ENCODE measurements around the gene SDF2. TPM values are rescaled to one million over a fixed set of nuclear protein-coding genes. Genes with fewer than 3 reads are reported as not detected.

Gene SDF2
- total and polyA plus RNA-seq, 2 of the 4 experiments (the other 2 are of a cell fraction): 76.0 to 81.7 TPM

GRCh38 chr17:28710861-28711722 is 49.4 kb upstream of the SDF2 start (continued):
- no peak for TF ChIP-seq RCOR1 (IDR thresholded peaks at IDR 0.05; ENCODE audit: insufficient replicate concordance, low read length)

- Histone ChIP-seq H3K56ac (ENCODE audit: extremely low read depth, insufficient read depth, low read length) (no peak overlapping the region), H2AK9ac (replicated peaks; ENCODE audit: low read depth, low read length, poor library complexity) (no peak overlapping the region), H3K4me3 (ENCODE audit: insufficient read depth, low read depth, low read length) (no peak overlapping the region), H3K4me1 (ENCODE audit: control insufficient read depth, insufficient read depth, low read length) (peaks cover 6% of the 10 kb centered on the region), H2BK20ac (ENCODE audit: low read depth, low read length) (no peak overlapping the region), H4K5ac (ENCODE audit: low read depth, low read length) (no peak overlapping the region), H3K9ac (ENCODE audit: low read depth, low read length) (no peak overlapping the region), H4K8ac (ENCODE audit: low read depth in 2 of 2, low read length in 2 of 2) (no peak overlapping the region), H2BK15ac (ENCODE audit: low read depth, low read length) (no peak overlapping the region), H3K27me3 (ENCODE audit: control insufficient read depth, insufficient read depth, low read length) (no peaks in the 10 kb centered on the region), H3K23ac (ENCODE audit: low read depth, low read length) (no peak overlapping the region), H3K4ac (ENCODE audit: low read depth, low read length) (no peak overlapping the region), H3K9me1 (ENCODE audit: insufficient read depth, low read length) (peaks cover 8% of the 10 kb centered on the region), H3K79me1 (ENCODE audit: low read depth in 1 of 2, low read length in 2 of 2) (peaks cover 6 to 13% of the 10 kb centered on the region in 2 experiments; a peak in 3 of 4 replicates), H3K18ac (ENCODE audit: low read depth, low read length) (no peak overlapping the region), H3K9me3 (ENCODE audit: control insufficient read depth, insufficient read depth, low read length) (no peaks in the 10 kb centered on the region), H2AK5ac (ENCODE audit: low read depth, low read length) (no peak overlapping the region), H2AFZ (replicated peaks; ENCODE audit: low read length, poor library complexity) (no peak overlapping the region), H3K27ac (ENCODE audit: insufficient read depth, low read length) (no peak overlapping the region), H2BK5ac (ENCODE audit: low read depth, low read length, poor library complexity, severe bottlenecking) (no peak overlapping the region), H3K36me3 (ENCODE audit: control insufficient read depth, insufficient read depth, low read length) (peaks cover 35% of the 10 kb centered on the region), H2BK120ac (ENCODE audit: low read depth, low read length) (no peak overlapping the region), H4K20me1 (ENCODE audit: insufficient read depth, low read length) (no peaks in the 10 kb centered on the region), H4K91ac (ENCODE audit: insufficient read depth, low read depth, low read length) (no peak overlapping the region), H3K4me2 (ENCODE audit: low read depth, low read length) (no peak overlapping the region), H3K14ac (replicated peaks; ENCODE audit: low read depth, low read length) (no peak overlapping the region)
- no peak for ATAC-seq (ENCODE audit: low read depth)
- in situ Hi-C loops (cut with MboI; ENCODE audit: low sequenced_read_pairs) (no loop called here), intact Hi-C loops (cut with micrococcal nuclease) (no loop called here), dilution Hi-C loops (cut with HindIII; ENCODE audit: low sequenced_read_pairs, unreplicated experiment) (no loop called here)
- CTCF ChIA-PET: no interaction called here
- no peak for DNase-seq
- TF ChIP-seq NFE2L2 (IDR thresholded peaks at IDR 0.05; ENCODE audit: low read depth, low read length) (no peak), MXI1 (IDR thresholded peaks at IDR 0.05; ENCODE audit: borderline replicate concordance, low read depth, low read length) (no peak), USF2 (IDR thresholded peaks at IDR 0.05; ENCODE audit: low read depth, low read length) (no peak), FOS (IDR thresholded peaks at IDR 0.05; ENCODE audit: low read depth, low read length) (no peak), CTCF (conservative IDR thresholded peaks at IDR 0.05; ENCODE audit: low read depth, low read length) (no peak)
- WGBS, 2 experiments (ENCODE audit: extremely low coverage in 2 of 2, insufficient read length in 1 of 2): 100% methylated on average over 1 of the region's 2 CpGs; no CpG with 5 or more reads in 1 of the 2 experiments
- POLR2A ChIA-PET (ENCODE audit: unreplicated experiment): no interaction called here
- BruUV-seq (replicated peaks): no TSS peak
These were observed 45.6 kb upstream of the SDF2 start for GRCh38 chr17:28707339-28707720.
